GM13976 (cell line): ENCODE results near the gene ACOT4.
"Not testable (repeated sequence)": the region's sequence is repeated elsewhere in the genome, so short reads cannot be mapped to it uniquely, and the experiment has no call there.

Experiments
- DNase-seq: peaks from one replicate; pipeline ENCODE4 v3.0.0; 2012; ENCODE audit warnings: low spot score
- in situ Hi-C: fragments of 300-500 bp; cut with MboI; formaldehyde crosslinking; loops from one replicate; pipeline ENCODE4 v1.12.0; 2022; ENCODE audit warnings: low sequenced_read_pairs, mixed read lengths, inconsistent platforms; ENCODE audit not compliant: unreplicated experiment
- TF ChIP-seq, protein P1 (sequence below): IDR thresholded peaks from 2 replicates; pipeline ENCODE4 v1.5.1; 2012; ENCODE audit warnings: borderline replicate concordance, mild to moderate bottlenecking; ENCODE audit not compliant: insufficient read depth; ENCODE audit errors: extremely low read depth, missing control alignments, control extremely low read depth

The ACOT4 gene

GRCh38 chr14:73633116-73634010 lies 41.7 kb downstream of the ACOT4 start:
- in situ Hi-C loops: loop anchor here (10.0 kb wide), 1 partner anchor 139 kb away; the partner anchor contains the start of gene RIOX1
- TF ChIP-seq, protein P1, sequence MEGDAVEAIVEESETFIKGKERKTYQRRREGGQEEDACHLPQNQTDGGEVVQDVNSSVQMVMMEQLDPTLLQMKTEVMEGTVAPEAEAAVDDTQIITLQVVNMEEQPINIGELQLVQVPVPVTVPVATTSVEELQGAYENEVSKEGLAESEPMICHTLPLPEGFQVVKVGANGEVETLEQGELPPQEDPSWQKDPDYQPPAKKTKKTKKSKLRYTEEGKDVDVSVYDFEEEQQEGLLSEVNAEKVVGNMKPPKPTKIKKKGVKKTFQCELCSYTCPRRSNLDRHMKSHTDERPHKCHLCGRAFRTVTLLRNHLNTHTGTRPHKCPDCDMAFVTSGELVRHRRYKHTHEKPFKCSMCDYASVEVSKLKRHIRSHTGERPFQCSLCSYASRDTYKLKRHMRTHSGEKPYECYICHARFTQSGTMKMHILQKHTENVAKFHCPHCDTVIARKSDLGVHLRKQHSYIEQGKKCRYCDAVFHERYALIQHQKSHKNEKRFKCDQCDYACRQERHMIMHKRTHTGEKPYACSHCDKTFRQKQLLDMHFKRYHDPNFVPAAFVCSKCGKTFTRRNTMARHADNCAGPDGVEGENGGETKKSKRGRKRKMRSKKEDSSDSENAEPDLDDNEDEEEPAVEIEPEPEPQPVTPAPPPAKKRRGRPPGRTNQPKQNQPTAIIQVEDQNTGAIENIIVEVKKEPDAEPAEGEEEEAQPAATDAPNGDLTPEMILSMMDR: peak; percentile 65
- peak; percentile 80 for DNase-seq

DNA sequence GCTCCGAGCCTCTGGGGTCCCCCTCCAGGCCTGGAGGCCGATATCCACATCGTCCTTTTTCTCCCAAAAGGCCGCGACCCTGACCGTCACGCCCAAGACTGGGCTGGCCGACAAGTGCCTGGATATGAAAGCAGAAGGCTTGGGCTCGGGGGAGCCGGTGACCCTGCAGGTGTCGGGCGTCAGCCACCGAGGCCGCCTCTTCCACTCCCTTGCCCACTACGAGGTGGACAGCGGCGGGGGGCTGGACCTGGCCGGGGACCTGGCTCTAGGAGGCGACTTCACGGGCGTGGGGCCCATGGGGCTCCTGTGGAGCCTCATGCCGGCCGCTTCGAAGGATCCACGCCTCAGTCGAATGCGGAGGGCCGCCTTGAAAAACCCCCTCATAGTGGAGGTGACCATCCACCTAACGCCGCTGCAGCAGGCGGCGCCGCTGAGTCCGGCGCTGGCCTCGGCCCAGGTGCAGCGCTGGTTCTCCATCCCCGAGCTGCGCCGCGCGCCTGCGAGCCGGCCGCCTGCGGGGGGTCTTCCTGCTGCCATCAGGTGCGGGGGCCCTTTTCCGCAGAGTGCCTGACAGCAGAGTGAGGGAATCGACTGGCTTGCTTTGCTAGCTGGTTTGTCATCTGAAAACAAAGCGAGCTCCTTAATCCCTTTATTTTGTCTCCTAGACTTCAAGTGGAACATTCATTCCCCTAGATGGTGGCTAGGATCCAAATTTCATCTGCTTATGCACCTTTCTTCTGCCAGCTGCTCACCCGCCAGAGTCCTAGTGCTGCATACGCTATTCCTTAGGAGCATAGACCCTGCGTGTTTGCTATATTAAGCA lies 42.5 kb downstream of the ACOT4 start:
- peak; percentile 60 for DNase-seq
- in situ Hi-C loops: loop anchor here (10.0 kb wide), 1 partner anchor 139 kb away; the partner anchor contains the start of gene RIOX1
- TF ChIP-seq, protein P1: peak; percentile 28

DNA sequence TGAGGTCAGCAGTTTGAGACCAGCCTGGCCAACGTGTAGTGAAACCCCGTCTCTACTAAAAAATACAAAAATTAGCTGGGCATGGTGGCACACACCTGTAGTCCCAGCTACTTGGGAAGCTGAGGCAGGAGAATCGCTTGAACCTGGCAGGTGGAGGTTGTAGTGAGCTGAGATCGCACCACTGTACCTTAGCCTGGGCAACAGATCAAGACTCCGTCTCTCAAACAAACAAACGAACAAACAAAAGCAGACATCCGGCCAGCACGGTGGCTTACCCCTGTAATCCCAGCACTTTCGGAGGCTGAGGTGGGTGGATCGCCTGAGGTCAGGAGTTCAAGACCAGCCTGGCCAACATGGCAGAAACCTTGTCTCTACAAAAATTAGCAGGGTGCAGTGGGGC lies 44.7 kb downstream of the ACOT4 start:
- in situ Hi-C loops: loop anchor here (10.0 kb wide), 1 partner anchor 142 kb away; the partner anchor contains the start of gene RIOX1
- DNase-seq: not testable (repeated sequence)

DNA sequence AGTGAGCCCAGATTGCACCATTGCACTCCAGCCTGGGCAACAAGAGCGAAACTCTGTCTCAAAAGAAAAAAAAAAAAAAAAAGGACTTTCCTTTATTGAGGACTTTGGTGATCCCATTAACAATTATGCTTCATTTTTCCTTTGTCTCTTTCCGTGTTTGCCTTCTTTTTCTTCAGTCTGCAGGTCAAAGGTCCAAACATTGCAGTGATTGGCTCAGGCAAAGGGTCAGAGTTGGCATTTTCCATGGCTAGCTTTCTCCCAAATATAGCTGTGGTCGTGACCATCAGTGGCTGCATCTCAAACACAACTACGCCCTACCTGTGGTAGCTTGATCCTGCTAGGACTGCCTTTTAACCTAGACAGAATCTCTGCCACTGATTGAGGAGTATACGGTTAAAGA lies 46.2 kb downstream of the ACOT4 start:
- TF ChIP-seq, protein P1: no peak
- in situ Hi-C loops: loop anchor here (10.0 kb wide), 1 partner anchor 143 kb away; the partner anchor contains the start of gene RIOX1
- no peak for DNase-seq

GRCh38 chr14:73640796-73641365 lies 49.2 kb downstream of the ACOT4 start:
- DNase-seq: no peak
- TF ChIP-seq, protein P1: no peak
- in situ Hi-C loops: no loop called here

GRCh38 chr14:73644531-73645247 lies 53.0 kb downstream of the ACOT4 start, which contains the start of gene DNAL1:
TSS of gene DNAL1 (plus strand) at chr14:73644986. CDS start at chr14:73645040, 54 bp downstream.
- TF ChIP-seq, protein P1: no peak
- DNase-seq: peak; percentile 98

More at GRCh38 chr14:73644531-73645247, 53.0 kb downstream of the ACOT4 start, which contains the start of gene DNAL1:
- in situ Hi-C loops: no loop called here
